Neural progenitor cell (in vitro differentiated cells): ENCODE measurements around the gene CDC123.

Experiments used
- CTCF ChIP-seq: fragments of 200-600 bp; sonication (generic); IDR thresholded peaks from 2 replicates; pipeline ENCODE4 v1.5.1; 2017; ENCODE audit warnings: antibody characterized with exemption, mild to moderate bottlenecking
- EZH2 ChIP-seq: fragments of 200-600 bp; sonication (generic); IDR thresholded peaks from 2 replicates; pipeline ENCODE4 v1.6.1; 2017; ENCODE audit warnings: antibody characterized with exemption, mild to moderate bottlenecking, moderate library complexity

GRCh38 chr10:12214093-12214492 is 18.1 kb downstream of the CDC123 start:
- TF ChIP-seq CTCF (no peak), EZH2 (no peak)
